GM19463 (cell line): ENCODE results near the gene SEPTIN10.

Experiments used
- ATAC-seq: cut with Tn5 transposase; IDR thresholded peaks from one replicate; pipeline ENCODE4 v1.9.1; 2021; ENCODE audit warnings: mild to moderate bottlenecking, moderate library complexity; ENCODE audit not compliant: unreplicated experiment

Gene SEPTIN10

DNA sequence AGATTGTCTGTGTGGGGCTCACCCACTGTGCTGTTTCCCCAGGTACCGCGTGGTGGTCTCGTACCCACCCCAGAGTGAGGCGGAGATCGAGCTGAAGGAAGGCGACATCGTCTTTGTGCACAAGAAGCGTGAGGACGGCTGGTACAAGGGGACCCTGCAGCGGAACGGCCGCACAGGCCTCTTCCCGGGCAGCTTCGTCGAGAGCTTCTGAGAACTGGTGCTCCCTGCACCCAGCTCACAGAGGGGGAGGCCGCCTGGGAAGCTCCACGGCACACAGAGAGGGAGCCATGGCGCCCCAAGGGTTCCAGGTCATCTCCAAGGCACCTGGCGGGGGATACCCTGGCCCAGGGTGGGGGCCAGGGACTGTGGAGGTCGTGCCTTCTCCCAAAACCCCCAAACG is 112.3 kb downstream of the SEPTIN10 start:
- ATAC-seq: no peak

DNA sequence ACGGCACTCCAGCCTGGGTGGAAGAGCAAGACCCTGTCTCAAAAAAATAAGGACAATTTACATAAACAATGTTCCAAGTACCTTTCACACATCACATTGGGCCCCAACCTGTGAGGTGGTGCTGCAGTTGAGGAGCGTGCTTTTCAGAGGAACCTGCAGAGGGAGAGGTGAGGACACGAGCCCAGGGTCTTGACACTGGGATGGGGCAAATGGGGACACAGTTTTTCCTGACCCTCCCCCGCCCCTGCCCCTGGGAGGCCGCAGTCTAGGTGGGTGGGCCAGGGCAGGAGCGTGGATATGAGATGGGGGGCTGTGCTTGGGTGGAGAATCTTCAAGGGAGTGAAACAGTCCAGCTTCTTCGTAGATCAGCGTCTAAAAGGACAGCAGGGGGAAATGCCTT is 112.9 kb downstream of the SEPTIN10 start:
- ATAC-seq: no peak

DNA sequence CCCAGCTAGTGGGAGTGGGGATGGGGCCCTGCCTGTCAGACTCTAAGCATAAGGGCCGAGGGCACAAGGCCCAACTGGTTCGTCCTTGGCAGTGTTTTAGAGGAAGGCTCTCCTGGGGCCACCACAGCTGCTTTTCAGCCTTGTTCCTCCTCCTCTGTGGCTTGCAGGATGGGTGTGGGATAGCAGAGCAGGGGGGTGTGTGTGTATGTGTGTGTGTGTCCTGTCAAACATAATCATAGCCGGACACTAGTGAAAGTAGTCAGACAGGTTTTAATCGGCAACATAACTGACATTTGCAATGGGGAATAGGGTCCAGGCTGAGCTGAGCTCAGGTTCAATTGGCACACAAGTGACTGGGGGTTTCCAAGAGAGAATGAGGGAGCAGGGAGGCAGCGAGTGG is 114.2 kb downstream of the SEPTIN10 start:
- no peak for ATAC-seq

DNA sequence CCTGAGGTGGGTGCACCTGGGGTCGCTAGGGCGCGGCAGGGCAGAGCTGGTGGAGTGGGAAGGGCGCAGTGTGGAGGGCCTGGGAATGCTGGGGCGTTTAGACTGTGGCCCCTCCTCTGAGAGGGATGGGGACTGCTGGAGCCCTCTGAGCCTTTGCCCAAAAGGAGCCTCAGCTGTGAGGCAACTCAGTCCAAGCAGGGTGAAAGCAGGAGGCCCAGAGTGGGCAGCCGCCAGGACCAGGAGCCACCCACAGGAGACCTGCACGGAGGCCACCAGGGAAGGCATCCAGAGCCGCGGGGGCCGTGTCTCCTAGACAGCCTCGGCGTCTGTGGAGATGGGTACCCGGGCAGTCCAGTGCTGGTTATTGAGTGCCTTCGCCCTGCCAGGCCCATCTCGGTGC is 114.9 kb downstream of the SEPTIN10 start:
- no peak for ATAC-seq

DNA sequence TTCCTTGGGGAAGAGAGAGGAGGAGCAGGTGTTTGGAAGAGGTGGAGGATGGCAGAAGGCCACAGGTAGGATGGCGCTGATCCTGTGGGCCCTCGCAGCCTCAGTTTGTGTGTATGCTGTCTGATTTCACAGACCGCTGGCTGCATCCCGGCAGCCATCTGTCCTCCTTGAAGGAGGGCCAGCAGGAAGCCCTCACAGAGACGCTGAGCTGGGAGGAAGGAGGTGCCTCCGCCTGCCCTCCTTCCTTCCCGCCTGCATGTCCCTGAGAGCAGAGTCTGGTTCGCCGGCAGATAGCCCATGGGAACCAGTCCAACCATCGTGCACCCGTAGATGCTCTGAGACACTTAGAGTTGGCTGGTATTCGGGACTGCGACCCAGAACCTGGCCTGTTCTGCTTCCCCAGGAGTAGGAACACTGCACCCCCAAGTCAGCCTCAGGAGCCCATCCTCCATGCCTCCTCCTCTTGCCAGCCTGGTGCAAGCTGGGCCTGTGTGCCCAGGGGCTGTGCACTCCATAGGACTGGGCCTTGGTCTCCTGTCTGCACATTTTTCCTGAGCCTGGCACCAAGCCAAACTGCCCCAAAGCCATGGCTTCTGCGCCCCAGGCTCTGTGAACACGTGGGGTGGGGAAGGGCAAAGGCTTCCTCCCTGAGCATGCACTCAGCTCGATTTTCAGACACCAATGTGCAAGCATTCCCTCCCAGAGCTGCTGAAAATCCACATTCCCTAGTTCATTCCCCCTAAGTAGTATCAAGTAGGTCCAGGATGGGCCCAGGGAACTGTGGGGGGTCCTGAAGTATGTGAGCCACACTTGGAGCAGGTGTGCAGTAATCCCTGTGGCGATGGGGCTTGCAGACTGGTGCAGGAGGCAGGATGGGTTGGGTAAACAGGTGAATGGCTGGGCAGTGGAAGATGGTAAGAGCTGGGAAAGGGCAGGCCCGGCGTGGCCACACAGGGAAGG is 115.6 kb downstream of the SEPTIN10 start:
- no peak for ATAC-seq

DNA sequence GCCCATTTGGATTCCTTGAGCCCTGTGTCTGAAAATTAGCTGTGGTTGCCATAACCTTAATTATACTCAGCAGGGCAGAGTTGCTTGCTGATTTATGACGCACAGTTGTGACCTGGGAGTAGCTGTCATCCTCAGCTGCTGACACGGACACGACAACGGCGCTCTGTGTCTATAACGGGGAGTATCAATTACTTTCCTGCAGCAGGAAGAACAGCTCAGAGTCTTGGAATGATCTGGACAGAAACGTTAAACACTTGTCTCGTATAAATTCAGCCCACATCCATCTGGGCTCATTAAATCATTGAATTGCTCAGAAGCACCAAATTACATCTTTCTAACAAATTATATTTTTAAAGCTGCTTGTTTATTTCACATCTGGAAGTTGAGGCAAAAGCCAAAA is 116.3 kb downstream of the SEPTIN10 start:
- ATAC-seq: no peak

DNA sequence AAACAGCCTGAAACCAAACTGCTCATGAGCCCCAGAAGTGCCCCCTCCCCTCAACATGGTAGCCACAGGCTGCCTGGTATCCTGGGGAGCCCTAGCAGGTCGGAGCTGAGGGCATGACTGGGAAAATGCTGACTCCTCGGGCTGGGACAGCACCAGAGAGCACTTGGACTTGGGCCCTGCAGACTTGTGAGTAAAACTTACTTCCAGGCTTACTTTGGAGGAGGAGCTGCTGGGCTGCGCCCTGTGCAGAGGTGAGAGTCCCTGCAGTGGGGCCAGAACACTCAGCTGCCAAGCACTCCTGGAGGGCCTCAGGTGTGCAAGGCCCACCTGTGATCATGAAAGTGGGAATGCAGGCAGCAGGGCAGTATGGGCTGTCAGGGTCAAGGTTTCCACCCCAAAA is 119.4 kb downstream of the SEPTIN10 start:
- no peak for ATAC-seq

DNA sequence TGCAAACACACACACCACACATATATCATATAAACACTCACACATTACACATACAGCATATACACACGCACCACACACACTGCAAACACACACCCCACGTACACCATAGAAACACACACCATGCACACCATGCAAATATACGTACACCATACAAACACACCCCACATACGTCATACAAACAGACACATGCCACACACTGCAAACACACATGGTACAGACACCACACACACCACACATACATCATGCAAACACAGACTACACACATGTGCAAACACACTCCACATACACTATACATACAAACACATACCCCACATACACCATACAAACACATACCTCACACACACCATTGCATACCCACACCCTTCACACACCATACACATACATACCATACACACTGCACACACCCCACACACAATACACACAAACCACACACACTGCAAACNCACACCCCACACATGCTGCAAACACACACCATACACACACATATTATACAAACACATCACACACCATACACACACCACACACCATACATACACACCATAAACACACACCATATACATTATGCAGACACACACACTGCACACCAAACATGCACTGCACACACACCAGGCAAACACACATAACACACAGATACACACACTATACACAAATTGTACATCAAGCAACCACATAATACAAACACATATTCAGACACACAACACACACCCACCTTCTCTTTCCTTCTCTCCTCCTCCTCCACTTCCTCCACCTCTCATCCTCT is 120.4 kb downstream of the SEPTIN10 start:
- no peak for ATAC-seq
